HFF-Myc (cell line): ENCODE measurements around the gene THOC6.
"Not testable (repeated sequence)": the region's sequence is repeated elsewhere in the genome, so short reads cannot be mapped to it uniquely, and the experiment has no call there.

Source experiments
- DNase-seq: peaks from one replicate; pipeline ENCODE4 v3.0.0-alpha.2; 2011; ENCODE audit warnings: low read depth; ENCODE audit errors: extremely low read depth
- H3K4me3 ChIP-seq: replicated peaks from 2 replicates; pipeline ENCODE4 v1.5.1; 2011; ENCODE audit warnings: low read depth, mild to moderate bottlenecking, control low read depth, low read length
- TF ChIP-seq, protein P1 (sequence below): IDR thresholded peaks from 2 replicates; pipeline ENCODE4 v1.5.1; 2012; ENCODE audit warnings: mild to moderate bottlenecking, low read depth, low read length, control low read depth; ENCODE audit errors: missing control alignments

The THOC6 gene

DNA sequence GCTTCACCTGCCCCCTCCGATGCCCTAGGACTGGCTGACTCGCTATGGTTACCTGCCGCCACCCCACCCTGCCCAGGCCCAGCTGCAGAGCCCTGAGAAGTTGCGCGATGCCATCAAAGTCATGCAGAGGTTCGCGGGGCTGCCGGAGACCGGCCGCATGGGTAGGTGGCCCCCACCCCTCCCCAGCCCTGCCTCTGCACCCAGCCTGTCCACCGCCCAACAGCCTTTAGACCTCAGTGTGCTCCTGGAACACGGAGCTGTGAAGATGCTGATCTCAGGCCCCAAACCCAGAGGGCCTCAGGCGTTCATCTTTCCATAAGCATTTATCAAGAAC lies 23.5 kb downstream of the THOC6 start:
- no peak for DNase-seq
- no peak overlapping the region for H3K4me3 ChIP-seq
- TF ChIP-seq, protein P1, sequence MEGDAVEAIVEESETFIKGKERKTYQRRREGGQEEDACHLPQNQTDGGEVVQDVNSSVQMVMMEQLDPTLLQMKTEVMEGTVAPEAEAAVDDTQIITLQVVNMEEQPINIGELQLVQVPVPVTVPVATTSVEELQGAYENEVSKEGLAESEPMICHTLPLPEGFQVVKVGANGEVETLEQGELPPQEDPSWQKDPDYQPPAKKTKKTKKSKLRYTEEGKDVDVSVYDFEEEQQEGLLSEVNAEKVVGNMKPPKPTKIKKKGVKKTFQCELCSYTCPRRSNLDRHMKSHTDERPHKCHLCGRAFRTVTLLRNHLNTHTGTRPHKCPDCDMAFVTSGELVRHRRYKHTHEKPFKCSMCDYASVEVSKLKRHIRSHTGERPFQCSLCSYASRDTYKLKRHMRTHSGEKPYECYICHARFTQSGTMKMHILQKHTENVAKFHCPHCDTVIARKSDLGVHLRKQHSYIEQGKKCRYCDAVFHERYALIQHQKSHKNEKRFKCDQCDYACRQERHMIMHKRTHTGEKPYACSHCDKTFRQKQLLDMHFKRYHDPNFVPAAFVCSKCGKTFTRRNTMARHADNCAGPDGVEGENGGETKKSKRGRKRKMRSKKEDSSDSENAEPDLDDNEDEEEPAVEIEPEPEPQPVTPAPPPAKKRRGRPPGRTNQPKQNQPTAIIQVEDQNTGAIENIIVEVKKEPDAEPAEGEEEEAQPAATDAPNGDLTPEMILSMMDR = no peak

DNA sequence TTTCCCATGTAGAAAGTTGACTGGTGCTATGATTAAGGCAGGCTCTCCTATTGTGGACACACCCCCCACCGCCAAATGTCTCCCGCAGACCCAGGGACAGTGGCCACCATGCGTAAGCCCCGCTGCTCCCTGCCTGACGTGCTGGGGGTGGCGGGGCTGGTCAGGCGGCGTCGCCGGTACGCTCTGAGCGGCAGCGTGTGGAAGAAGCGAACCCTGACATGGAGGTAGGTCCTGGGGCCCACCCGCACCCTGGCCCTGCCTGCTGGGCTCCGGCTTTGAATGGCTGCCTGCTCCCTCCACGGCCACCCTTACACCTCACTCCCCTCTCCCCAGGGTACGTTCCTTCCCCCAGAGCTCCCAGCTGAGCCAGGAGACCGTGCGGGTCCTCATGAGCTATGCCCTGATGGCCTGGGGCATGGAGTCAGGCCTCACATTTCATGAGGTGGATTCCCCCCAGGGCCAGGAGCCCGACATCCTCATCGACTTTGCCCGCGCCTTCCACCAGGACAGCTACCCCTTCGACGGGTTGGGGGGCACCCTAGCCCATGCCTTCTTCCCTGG lies 26.2 kb downstream of the THOC6 start:
- no peak for DNase-seq
- no peak overlapping the region for H3K4me3 ChIP-seq
- TF ChIP-seq, protein P1 = no peak

DNA sequence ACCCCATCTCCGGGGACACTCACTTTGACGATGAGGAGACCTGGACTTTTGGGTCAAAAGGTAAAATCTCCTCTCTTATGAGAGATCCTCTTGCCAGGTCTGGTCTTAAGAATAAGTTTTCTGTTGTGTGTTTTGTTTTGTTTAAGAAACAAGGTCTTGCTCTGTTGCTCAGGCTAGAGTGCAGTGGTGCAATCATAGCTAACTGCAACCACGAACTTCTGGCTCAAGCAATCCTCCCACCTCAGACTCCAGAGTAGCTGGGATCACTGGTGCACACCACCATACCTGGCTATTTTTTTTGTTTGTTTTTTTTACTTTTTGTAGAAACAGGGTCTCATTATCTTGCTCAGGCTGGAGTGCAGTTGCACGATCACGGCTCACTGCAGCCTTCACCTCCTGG lies 26.7 kb downstream of the THOC6 start:
- no peak for DNase-seq
- H3K4me3 ChIP-seq = no peak overlapping the region
- TF ChIP-seq, protein P1 = no peak

DNA sequence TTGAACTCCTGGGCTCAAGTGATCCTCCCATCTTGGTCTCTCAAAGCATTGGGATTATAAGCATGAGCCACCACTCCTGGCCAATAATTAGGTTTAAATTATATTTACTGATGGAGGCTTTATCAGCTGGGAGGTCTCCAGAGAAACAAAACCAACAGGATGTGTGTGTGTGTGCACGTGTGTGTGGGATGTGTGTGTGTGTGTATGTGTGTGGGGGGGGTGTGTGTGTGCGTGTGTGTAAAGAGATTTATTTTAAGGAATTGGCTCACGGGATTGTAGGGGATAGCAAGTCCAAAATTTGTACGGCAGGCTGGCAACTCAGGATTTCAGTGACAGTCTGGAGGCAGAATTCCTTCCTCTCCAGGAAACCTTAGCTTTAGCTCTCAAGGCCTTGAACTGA lies 27.2 kb downstream of the THOC6 start:
- TF ChIP-seq, protein P1 = no peak
- DNase-seq = no peak
- no peak overlapping the region for H3K4me3 ChIP-seq

DNA sequence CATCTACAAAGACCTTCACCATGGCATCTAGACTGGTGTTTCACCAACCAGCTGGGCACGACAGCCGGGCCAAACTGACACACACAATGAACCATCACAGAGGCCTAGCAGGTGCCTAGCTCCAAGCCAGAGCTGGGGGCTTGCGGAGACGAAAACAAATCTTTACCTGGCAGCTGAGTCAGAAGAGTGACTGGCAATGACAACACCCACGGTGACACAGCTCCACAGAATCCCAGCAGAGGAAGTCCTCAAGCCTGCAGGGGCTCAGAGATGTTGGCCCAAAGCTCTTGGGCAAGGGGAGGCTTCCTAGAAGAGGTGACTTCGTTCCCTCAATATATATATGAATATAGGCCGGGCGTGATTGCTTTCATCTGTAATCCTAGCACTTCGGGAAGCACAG lies 27.7 kb downstream of the THOC6 start:
- TF ChIP-seq, protein P1 = no peak
- no peak for DNase-seq
- no peak overlapping the region for H3K4me3 ChIP-seq

DNA sequence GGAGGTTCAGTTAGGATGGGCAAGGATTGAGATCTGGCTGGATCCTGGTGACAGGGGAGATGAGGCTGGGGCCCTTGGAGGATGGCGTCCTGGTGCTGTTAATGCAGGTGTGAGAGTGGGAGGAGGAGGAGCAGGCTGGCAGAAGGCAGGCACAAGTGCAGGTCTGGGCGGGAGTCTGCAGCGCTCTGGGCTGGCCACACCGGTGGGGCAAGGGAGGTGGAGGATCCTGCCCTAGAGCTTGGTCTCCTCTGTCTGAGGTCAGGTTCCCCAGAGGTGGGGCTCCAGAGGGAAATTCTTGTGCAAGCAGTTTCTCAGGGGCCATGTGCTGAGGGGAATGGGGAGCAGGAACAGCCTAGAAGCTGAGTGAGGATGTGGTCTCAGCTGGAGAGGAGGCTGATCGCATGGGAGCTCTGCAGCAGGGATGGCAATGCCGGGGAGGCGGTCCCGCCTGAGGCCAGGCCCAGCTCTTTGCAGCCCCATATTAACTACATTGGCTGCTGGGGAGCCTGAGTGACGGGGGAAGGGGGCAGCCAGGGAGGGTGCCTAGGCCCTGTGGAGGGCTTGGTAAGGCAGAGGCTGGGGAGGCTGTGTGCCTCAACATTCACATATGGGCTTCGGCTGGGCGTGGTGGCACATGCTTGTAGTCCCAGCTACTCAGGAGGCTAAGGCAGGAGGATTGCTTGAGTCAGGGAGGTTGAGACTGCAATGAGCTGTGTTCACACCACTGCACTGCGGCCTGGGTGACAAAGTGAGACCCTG lies 28.9 kb downstream of the THOC6 start:
- DNase-seq, H3K4me3 ChIP-seq: not testable (repeated sequence)

DNA sequence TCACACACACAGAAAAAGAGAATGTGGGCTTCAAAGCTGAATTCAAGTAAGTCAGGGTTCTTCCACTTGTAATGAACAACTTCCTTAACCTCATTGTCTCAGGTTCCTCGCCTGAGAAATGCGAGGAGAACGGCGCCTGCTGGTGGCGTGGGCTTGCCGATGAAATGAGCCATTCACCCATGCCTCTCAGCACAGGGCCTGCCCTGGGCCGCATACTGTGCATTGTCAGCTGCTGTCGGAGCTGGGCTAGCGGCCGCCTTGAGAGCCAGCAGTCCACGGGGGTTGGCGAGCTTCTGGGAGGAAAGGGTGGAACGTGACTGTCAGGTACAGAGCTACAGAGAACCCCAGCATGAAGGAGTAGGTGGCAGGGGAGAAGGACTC lies 29.5 kb downstream of the THOC6 start:
- not testable (repeated sequence) for H3K4me3 ChIP-seq, DNase-seq
